Erythroblast (primary cell): ENCODE measurements around the gene GARRE1.

Source experiments
- DNase-seq, 2 experiments: peaks; one replicate each; lab custom pipeline; 2025; lab: John Stamatoyannopoulos, UW
- GATA1 ChIP-seq: IDR thresholded peaks from 2 replicates; pipeline ENCODE4 v1.6.1; 2011; ENCODE audit warnings: low read depth, mild to moderate bottlenecking, control low read depth, low read length, moderate library complexity
- POLR2A ChIP-seq: IDR thresholded peaks from 2 replicates; pipeline ENCODE4 v1.6.1; 2011; ENCODE audit warnings: mild to moderate bottlenecking, low read length

Gene GARRE1

GRCh38 chr19:34224996-34225658, 29.2 kb upstream of the GARRE1 start:
- DNase-seq, result no peak
- TF ChIP-seq GATA1, result no peak
- TF ChIP-seq POLR2A, result no peak

DNA sequence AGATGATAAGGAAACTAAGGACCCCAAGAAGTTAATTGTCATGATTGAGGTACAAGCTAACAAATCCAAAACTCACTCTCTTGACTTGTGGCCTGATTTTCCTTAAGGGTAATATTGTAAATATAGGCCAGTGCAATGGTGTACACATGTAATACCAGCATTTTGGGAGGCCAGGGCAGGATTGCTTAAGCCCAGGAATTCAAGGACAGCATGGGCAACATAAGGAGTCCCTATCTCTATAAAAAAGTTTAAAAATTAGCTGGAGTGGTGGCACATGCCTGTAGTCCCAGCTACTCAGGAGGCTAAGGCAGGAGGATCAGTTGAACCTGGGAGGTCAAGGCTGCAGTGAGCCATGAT, 28.7 kb upstream of the GARRE1 start:
- TF ChIP-seq GATA1, result no peak
- no peak for TF ChIP-seq POLR2A
- DNase-seq, result no peak

GRCh38 chr19:34226036-34226435, 28.3 kb upstream of the GARRE1 start:
- no peak for DNase-seq
- no peak for TF ChIP-seq GATA1
- TF ChIP-seq POLR2A, result no peak

- TF ChIP-seq GATA1, result no peak
- TF ChIP-seq POLR2A, result no peak
- no peak for DNase-seq
These were observed 26.0 kb upstream of the GARRE1 start for GRCh38 chr19:34228347-34228746.

- no peak for TF ChIP-seq POLR2A
- TF ChIP-seq GATA1, result no peak
- DNase-seq, result no peak
These were observed 25.6 kb upstream of the GARRE1 start for GRCh38 chr19:34228762-34229161.

DNA sequence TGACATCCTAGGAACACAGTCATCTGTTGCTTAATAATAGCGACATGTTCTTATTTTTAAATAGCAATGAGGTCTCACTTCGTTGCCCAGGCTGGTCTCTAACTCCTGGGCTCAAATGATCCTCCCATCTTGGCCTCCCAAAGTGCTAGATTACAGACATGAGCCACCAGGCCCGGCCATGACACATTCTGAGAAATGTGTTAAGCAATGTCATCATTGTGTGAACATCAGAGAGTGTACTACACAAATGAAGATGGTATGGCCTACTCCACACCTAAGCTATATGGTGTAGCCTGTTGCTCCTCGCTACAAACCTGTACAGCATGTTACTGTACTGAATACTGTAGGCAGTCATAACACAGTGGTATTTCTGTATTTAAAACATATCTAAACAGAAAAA, 24.6 kb upstream of the GARRE1 start:
- TF ChIP-seq POLR2A (no peak), GATA1 (no peak)
- no peak for DNase-seq

DNA sequence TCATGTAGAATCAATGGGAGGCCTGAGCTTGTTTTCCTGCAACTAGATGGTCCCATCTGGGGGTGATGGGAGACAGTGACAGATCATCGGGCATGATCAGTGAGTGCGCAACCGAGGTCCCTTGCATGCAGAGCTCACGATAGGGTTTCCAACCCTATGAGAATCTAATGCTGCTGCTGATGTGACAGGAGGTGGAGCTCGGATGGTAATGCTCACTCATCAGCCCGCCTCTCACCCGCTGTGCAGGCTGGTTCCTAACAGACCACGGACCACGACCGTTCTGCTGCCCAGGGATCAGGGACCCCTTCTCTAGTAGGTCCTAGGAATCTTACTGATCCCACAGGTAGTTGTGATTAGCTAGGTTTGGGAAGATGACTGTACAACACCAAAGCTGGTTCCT, 23.5 kb upstream of the GARRE1 start:
- no peak for DNase-seq
- TF ChIP-seq GATA1, result no peak
- no peak for TF ChIP-seq POLR2A

GRCh38 chr19:34231439-34231838, 22.9 kb upstream of the GARRE1 start:
- no peak for DNase-seq
- TF ChIP-seq POLR2A, result no peak
- no peak for TF ChIP-seq GATA1

GRCh38 chr19:34232566-34233481, 21.5 kb upstream of the GARRE1 start:
- TF ChIP-seq POLR2A, result no peak
- TF ChIP-seq GATA1, result no peak
- DNase-seq, result no peak

- DNase-seq, result no peak
- TF ChIP-seq GATA1, result no peak
- TF ChIP-seq POLR2A, result no peak
These were observed 18.9 kb upstream of the GARRE1 start for GRCh38 chr19:34235425-34235940.

- no peak for TF ChIP-seq GATA1
- TF ChIP-seq POLR2A, result no peak
- no peak for DNase-seq
These were observed 18.0 kb upstream of the GARRE1 start for GRCh38 chr19:34236035-34236987.

DNA sequence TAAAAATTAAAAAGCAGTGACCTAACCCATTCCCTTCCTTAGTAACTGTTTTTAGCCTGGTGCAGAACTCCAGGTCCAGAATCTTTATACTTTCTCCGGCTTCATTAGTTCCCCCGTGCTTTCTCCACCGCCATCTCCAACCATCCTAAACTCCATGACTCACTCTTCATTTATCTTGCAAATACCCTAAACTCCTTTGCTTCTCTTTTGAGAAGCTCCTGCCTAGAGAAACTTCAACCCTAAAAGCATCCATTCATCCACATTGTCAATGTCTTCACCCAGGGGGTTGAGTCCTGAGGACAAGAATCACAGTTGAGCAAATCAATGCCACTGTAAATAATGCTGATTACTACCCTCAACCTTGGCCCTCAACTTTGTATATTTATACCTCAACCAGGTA, 17.1 kb upstream of the GARRE1 start:
- TF ChIP-seq POLR2A, result no peak
- TF ChIP-seq GATA1, result no peak
- DNase-seq, result no peak

GRCh38 chr19:34237939-34238338, 16.4 kb upstream of the GARRE1 start:
- TF ChIP-seq GATA1 (no peak), POLR2A (no peak)

More at GRCh38 chr19:34237939-34238338, 16.4 kb upstream of the GARRE1 start:
- DNase-seq, result no peak
